ENCODE data around the gene TMEM18. TPM values are rescaled to one million over a fixed set of nuclear protein-coding genes. Genes with fewer than 3 reads are reported as not detected.

Gene TMEM18
- total and polyA plus RNA-seq, 9 of the 15 experiments (the other 6 are each of a cell fraction or from before 2014, with no cell fraction given) = 12.8 to 55.9 (median 21.8) TPM

- BruUV-seq (replicated peaks) = no TSS peak
- Histone ChIP-seq H3K27ac (ENCODE audit: extremely low read depth, low read depth, low read length) (no peak overlapping the region), H3K27me3 (ENCODE audit: control insufficient read depth in 2 of 2, insufficient read depth in 2 of 2, low read length in 2 of 2) (peaks cover 7 to 56% of the 10 kb centered on the region in 2 experiments; a peak in 4 of 5 replicates), H3K9ac (ENCODE audit: insufficient read depth in 1 of 2, low read depth in 2 of 2, low read length in 2 of 2) (no peak overlapping the region), H4K20me1 (replicated peaks; ENCODE audit: control insufficient read depth, insufficient read depth, low read length) (no peaks in the 10 kb centered on the region; the same call in none of the 2 replicates), H3K4me3 (no peak overlapping the region), H3K4me1 (replicated peaks in 1 of 2; ENCODE audit: control insufficient read depth in 2 of 2, insufficient read depth in 2 of 2, low read length in 2 of 2) (peaks cover 0 to 10% of the 10 kb centered on the region in 2 experiments; a peak in 2 of 5 replicates), H3K79me2 (ENCODE audit: control insufficient read depth, insufficient read depth, low read length) (no peaks in the 10 kb centered on the region), H3K36me3 (ENCODE audit: control insufficient read depth, insufficient read depth, low read length) (no peaks in the 10 kb centered on the region), H3K9me3 (replicated peaks; ENCODE audit: control insufficient read depth, insufficient read depth, low read depth, low read length) (no peaks in the 10 kb centered on the region), H3K4me2 (ENCODE audit: insufficient read depth, low read length) (no peak overlapping the region), H3K9me1 (ENCODE audit: control insufficient read depth, insufficient read depth, low read length) (peaks cover 3% of the 10 kb centered on the region), H2AFZ (ENCODE audit: low read depth, low read length) (no peak overlapping the region)
- DNase-seq (ENCODE audit: extremely low read depth in 1 of 4, low spot score in 3 of 4) = no peak
- ATAC-seq = no peak
- 0% methylated on average over 6 of the region's 6 CpGs for WGBS (ENCODE audit: insufficient coverage, low coverage, missing lambda C conversion rate)
- ChIA-PET CTCF (ENCODE audit: low intra/inter-chr PET ratio) (no interaction called here), POLR2A (interaction anchor here (0.7 kb wide), 1 partner anchor 21 kb away, joined by 3 read pairs; no protein-coding TSS in a partner anchor)
- intact Hi-C loops (cut with micrococcal nuclease) (no loop called here), in situ Hi-C loops (cut with MboI) (no loop called here)
- no peak for FAIRE-seq
- no peak for TF ChIP-seq ZNF780A (CRISPR knock-in tag; IDR thresholded peaks at IDR 0.05)
- TF ChIP-seq, protein P1, sequence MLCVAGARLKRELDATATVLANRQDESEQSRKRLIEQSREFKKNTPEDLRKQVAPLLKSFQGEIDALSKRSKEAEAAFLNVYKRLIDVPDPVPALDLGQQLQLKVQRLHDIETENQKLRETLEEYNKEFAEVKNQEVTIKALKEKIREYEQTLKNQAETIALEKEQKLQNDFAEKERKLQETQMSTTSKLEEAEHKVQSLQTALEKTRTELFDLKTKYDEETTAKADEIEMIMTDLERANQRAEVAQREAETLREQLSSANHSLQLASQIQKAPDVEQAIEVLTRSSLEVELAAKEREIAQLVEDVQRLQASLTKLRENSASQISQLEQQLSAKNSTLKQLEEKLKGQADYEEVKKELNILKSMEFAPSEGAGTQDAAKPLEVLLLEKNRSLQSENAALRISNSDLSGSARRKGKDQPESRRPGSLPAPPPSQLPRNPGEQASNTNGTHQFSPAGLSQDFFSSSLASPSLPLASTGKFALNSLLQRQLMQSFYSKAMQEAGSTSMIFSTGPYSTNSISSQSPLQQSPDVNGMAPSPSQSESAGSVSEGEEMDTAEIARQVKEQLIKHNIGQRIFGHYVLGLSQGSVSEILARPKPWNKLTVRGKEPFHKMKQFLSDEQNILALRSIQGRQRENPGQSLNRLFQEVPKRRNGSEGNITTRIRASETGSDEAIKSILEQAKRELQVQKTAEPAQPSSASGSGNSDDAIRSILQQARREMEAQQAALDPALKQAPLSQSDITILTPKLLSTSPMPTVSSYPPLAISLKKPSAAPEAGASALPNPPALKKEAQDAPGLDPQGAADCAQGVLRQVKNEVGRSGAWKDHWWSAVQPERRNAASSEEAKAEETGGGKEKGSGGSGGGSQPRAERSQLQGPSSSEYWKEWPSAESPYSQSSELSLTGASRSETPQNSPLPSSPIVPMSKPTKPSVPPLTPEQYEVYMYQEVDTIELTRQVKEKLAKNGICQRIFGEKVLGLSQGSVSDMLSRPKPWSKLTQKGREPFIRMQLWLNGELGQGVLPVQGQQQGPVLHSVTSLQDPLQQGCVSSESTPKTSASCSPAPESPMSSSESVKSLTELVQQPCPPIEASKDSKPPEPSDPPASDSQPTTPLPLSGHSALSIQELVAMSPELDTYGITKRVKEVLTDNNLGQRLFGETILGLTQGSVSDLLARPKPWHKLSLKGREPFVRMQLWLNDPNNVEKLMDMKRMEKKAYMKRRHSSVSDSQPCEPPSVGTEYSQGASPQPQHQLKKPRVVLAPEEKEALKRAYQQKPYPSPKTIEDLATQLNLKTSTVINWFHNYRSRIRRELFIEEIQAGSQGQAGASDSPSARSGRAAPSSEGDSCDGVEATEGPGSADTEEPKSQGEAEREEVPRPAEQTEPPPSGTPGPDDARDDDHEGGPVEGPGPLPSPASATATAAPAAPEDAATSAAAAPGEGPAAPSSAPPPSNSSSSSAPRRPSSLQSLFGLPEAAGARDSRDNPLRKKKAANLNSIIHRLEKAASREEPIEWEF (CRISPR knock-in tag; IDR thresholded peaks at IDR 0.05) = no peak
- TF ChIP-seq CREB3L1 (IDR thresholded peaks at IDR 0.05; ENCODE audit: borderline replicate concordance, low read depth) = no peak
- TF ChIP-seq RREB1 (CRISPR knock-in tag; IDR thresholded peaks at IDR 0.05) = no peak
- TF ChIP-seq, protein P2, sequence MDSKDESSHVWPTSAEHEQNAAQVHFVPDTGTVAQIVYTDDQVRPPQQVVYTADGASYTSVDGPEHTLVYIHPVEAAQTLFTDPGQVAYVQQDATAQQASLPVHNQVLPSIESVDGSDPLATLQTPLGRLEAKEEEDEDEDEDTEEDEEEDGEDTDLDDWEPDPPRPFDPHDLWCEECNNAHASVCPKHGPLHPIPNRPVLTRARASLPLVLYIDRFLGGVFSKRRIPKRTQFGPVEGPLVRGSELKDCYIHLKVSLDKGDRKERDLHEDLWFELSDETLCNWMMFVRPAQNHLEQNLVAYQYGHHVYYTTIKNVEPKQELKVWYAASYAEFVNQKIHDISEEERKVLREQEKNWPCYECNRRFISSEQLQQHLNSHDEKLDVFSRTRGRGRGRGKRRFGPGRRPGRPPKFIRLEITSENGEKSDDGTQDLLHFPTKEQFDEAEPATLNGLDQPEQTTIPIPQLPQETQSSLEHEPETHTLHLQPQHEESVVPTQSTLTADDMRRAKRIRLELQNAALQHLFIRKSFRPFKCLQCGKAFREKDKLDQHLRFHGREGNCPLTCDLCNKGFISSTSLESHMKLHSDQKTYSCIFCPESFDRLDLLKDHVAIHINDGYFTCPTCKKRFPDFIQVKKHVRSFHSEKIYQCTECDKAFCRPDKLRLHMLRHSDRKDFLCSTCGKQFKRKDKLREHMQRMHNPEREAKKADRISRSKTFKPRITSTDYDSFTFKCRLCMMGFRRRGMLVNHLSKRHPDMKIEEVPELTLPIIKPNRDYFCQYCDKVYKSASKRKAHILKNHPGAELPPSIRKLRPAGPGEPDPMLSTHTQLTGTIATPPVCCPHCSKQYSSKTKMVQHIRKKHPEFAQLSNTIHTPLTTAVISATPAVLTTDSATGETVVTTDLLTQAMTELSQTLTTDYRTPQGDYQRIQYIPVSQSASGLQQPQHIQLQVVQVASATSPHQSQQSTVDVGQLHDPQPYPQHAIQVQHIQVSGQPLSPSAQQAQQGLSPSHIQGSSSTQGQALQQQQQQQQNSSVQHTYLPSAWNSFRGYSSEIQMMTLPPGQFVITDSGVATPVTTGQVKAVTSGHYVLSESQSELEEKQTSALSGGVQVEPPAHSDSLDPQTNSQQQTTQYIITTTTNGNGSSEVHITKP (IDR thresholded peaks at IDR 0.05; ENCODE audit: partially characterized antibody) = no peak
Observed at GRCh38 chr2:639703-640102, 37.5 kb downstream of the TMEM18 start.

Data from K562 (cell line).